Measurements from ENCODE around the gene FARS2. TPM values are rescaled to one million over a fixed set of nuclear protein-coding genes. Genes with fewer than 3 reads are reported as not detected.

FARS2 gene
- total RNA-seq, 1 experiment from 2014 or later = 15.0 TPM

GRCh38 chr6:5752391-5752680 lies 491.0 kb downstream of the FARS2 start:
- Mint-ChIP-seq H3K36me3 (peaks cover 31% of the 10 kb centered on the region), H3K27me3 (ENCODE audit: low read depth) (no peaks in the 10 kb centered on the region; the same call in 1 of the 2 replicates), H3K9me3 (peaks cover 30% of the 10 kb centered on the region), H3K27ac (peak overlapping the region; percentile 80), H3K4me3 (no peak overlapping the region), H3K4me1 (peaks cover 20% of the 10 kb centered on the region)
- DNase-seq (ENCODE audit: low spot score) = no peak
- CTCF ChIA-PET = interaction anchor here (1.2 to 2.0 kb wide), 3 partner anchors 8 to 330 kb away, joined by 3 to 9 read pairs (median 3); no protein-coding TSS in a partner anchor
- TF ChIP-seq ATF2 (CRISPR knock-in tag; IDR thresholded peaks at IDR 0.05; ENCODE audit: borderline replicate concordance, low read depth) (no peak), NFE2L1 (CRISPR knock-in tag; IDR thresholded peaks at IDR 0.05) (peak; percentile 96)
- peak; percentile 86 for ATAC-seq
- POLR2A ChIA-PET = no interaction called here

- Mint-ChIP-seq H3K4me1 (peaks cover 20% of the 10 kb centered on the region), H3K9me3 (peaks cover 30% of the 10 kb centered on the region), H3K27me3 (ENCODE audit: low read depth) (no peaks in the 10 kb centered on the region; the same call in 1 of the 2 replicates), H3K4me3 (no peak overlapping the region), H3K36me3 (peaks cover 31% of the 10 kb centered on the region), H3K27ac (no peak overlapping the region)
- TF ChIP-seq ZMAT4 (CRISPR knock-in tag; IDR thresholded peaks at IDR 0.05) (no peak), USF2 (CRISPR knock-in tag; IDR thresholded peaks at IDR 0.05) (no peak), TEAD1 (CRISPR knock-in tag; IDR thresholded peaks at IDR 0.05) (no peak), FOXP1 (CRISPR knock-in tag; IDR thresholded peaks at IDR 0.05; ENCODE audit: borderline replicate concordance) (no peak), ZNF281 (CRISPR knock-in tag; IDR thresholded peaks at IDR 0.05) (no peak), ATF6 (CRISPR knock-in tag; IDR thresholded peaks at IDR 0.05) (no peak), JAZF1 (CRISPR knock-in tag; IDR thresholded peaks at IDR 0.05) (no peak), AFF4 (CRISPR knock-in tag; IDR thresholded peaks at IDR 0.05; ENCODE audit: borderline replicate concordance) (no peak), ZSCAN18 (CRISPR knock-in tag; IDR thresholded peaks at IDR 0.05) (no peak), MYBL2 (CRISPR knock-in tag; IDR thresholded peaks at IDR 0.05) (no peak), MLX (CRISPR knock-in tag; IDR thresholded peaks at IDR 0.05) (no peak), MAX (CRISPR knock-in tag; IDR thresholded peaks at IDR 0.05) (no peak)
- ChIA-PET POLR2A (no interaction called here), CTCF (interaction anchor here (0.5 to 2.0 kb wide), 3 partner anchors 9 to 539 kb away, joined by 3 to 9 read pairs (median 3); no protein-coding TSS in a partner anchor)
- no peak for DNase-seq (ENCODE audit: low spot score)
- ATAC-seq = no peak
Measured at GRCh38 chr6:5753209-5753608, 491.9 kb downstream of the FARS2 start.

Data from WTC11 (cell line).